ENCODE data around the gene VPS9D1. TPM values are rescaled to one million over a fixed set of nuclear protein-coding genes. Genes with fewer than 3 reads are reported as not detected.

Gene VPS9D1
- total and polyA plus RNA-seq, 10 of the 15 experiments (the other 5 are each of a cell fraction or from before 2014, with no cell fraction given), result 0.65 to 4.2 (median 1.1) TPM

DNA sequence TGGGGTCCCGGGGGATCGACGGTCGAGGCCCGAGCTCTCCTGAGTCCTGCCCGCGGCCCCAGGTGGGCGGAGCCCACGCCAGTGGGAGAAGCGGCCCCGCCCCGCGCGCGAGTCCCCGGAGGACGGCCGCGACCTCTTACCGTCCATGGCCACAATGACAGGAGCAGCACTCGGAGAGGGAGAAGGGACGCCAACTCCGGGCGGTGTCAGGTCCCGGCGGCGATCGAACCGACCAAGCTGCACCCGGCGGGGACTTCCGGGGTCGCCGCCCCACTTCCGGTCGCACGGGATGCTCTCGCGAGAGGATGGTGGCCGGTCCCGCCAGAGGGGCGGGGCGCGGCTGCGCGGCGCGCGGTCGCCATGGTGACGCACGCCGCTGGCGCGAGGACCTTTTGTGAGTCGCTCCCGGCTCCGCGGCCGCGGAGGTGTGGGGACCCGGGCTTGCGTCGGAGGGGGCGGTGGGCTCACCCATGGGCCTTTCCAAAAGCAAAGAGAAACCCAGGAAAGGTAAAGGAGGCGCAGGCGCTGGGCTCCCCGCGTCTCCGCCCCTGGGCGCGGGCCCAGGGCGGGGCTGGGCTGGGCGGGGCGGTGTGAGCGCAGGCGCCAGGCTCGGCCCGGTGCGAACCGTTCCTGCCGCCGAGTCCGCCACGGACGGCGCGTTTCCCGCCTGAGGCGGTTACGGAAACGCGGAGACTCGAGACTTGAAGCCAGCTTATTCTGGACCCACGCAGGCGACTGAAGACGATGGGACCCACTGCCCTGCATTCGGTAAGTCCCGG lies 63.1 kb downstream of the VPS9D1 start, which contains the start of the genes CHMP1A and SPATA33 (continued):
- TF ChIP-seq, protein P1, sequence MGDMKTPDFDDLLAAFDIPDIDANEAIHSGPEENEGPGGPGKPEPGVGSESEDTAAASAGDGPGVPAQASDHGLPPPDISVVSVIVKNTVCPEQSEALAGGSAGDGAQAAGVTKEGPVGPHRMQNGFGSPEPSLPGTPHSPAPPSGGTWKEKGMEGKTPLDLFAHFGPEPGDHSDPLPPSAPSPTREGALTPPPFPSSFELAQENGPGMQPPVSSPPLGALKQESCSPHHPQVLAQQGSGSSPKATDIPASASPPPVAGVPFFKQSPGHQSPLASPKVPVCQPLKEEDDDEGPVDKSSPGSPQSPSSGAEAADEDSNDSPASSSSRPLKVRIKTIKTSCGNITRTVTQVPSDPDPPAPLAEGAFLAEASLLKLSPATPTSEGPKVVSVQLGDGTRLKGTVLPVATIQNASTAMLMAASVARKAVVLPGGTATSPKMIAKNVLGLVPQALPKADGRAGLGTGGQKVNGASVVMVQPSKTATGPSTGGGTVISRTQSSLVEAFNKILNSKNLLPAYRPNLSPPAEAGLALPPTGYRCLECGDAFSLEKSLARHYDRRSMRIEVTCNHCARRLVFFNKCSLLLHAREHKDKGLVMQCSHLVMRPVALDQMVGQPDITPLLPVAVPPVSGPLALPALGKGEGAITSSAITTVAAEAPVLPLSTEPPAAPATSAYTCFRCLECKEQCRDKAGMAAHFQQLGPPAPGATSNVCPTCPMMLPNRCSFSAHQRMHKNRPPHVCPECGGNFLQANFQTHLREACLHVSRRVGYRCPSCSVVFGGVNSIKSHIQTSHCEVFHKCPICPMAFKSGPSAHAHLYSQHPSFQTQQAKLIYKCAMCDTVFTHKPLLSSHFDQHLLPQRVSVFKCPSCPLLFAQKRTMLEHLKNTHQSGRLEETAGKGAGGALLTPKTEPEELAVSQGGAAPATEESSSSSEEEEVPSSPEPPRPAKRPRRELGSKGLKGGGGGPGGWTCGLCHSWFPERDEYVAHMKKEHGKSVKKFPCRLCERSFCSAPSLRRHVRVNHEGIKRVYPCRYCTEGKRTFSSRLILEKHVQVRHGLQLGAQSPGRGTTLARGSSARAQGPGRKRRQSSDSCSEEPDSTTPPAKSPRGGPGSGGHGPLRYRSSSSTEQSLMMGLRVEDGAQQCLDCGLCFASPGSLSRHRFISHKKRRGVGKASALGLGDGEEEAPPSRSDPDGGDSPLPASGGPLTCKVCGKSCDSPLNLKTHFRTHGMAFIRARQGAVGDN (IDR thresholded peaks at IDR 0.05), result 0 out of 2 replicates have a peak, but pooled peaks have one; percentile 34
- TF ChIP-seq, protein P2, sequence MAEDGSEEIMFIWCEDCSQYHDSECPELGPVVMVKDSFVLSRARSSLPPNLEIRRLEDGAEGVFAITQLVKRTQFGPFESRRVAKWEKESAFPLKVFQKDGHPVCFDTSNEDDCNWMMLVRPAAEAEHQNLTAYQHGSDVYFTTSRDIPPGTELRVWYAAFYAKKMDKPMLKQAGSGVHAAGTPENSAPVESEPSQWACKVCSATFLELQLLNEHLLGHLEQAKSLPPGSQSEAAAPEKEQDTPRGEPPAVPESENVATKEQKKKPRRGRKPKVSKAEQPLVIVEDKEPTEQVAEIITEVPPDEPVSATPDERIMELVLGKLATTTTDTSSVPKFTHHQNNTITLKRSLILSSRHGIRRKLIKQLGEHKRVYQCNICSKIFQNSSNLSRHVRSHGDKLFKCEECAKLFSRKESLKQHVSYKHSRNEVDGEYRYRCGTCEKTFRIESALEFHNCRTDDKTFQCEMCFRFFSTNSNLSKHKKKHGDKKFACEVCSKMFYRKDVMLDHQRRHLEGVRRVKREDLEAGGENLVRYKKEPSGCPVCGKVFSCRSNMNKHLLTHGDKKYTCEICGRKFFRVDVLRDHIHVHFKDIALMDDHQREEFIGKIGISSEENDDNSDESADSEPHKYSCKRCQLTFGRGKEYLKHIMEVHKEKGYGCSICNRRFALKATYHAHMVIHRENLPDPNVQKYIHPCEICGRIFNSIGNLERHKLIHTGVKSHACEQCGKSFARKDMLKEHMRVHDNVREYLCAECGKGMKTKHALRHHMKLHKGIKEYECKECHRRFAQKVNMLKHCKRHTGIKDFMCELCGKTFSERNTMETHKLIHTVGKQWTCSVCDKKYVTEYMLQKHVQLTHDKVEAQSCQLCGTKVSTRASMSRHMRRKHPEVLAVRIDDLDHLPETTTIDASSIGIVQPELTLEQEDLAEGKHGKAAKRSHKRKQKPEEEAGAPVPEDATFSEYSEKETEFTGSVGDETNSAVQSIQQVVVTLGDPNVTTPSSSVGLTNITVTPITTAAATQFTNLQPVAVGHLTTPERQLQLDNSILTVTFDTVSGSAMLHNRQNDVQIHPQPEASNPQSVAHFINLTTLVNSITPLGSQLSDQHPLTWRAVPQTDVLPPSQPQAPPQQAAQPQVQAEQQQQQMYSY (CRISPR knock-in tag; IDR thresholded peaks at IDR 0.05), result no peak
- peak; percentile 98 for TF ChIP-seq CHD2 (IDR thresholded peaks at IDR 0.05; ENCODE audit: borderline replicate concordance, low read depth, low read length)
- peak; percentile 83; the same call in 1 of the 2 replicates for TF ChIP-seq TAF1 (IDR thresholded peaks at IDR 0.05; ENCODE audit: borderline replicate concordance, low read depth, low read length)
- TF ChIP-seq TCF12 (IDR thresholded peaks at IDR 0.05; ENCODE audit: low read depth, low read length), result 0 out of 2 replicates have a peak, but pooled peaks have one; percentile 19

Other genes starting within 250 kb of the VPS9D1 start
Only the 7 nearest of the 16 such genes appear.
- gene DPEP1, start 107.3 kb downstream of the VPS9D1 start, total RNA-seq (2014; rRNA removed), result not detected in 2 replicates
- gene DPEP1, start 107.3 kb downstream of the VPS9D1 start, total RNA-seq (2014; rRNA removed; fragmentation: Illumina TruSeq; extraction: Trizol), result not detected in 2 replicates
- gene DPEP1, start 107.3 kb downstream of the VPS9D1 start, total RNA-seq (2021), result not detected in 2 replicates
- not detected in 2 replicates for gene DPEP1, start 107.3 kb downstream of the VPS9D1 start, polyA plus RNA-seq (2011; rRNA removed)
- not detected in 2 replicates for gene DPEP1, start 107.3 kb downstream of the VPS9D1 start, polyA plus RNA-seq (2014; fragmentation: Illumina TruSeq; extraction: Trizol)
- gene DPEP1, start 107.3 kb downstream of the VPS9D1 start, polyA plus RNA-seq (2014; fragmentation: Nextera tagmentation; extraction: Ambion mirVana), result not detected
- gene DPEP1, start 107.3 kb downstream of the VPS9D1 start, polyA plus RNA-seq (2014; rRNA removed), result not detected in 2 replicates
- not detected for gene DPEP1, start 107.3 kb downstream of the VPS9D1 start, polyA plus RNA-seq (2016; fragmentation: Nextera tagmentation; extraction: Ambion mirVana)
- 59.0 and 67.8 TPM in 2 replicates for gene CHMP1A, start 63.2 kb downstream of the VPS9D1 start, total RNA-seq (2014; rRNA removed)
- gene CHMP1A, start 63.2 kb downstream of the VPS9D1 start, total RNA-seq (2014; rRNA removed; fragmentation: Illumina TruSeq; extraction: Trizol), result 36.3 and 41.5 TPM in 2 replicates
- gene CHMP1A, start 63.2 kb downstream of the VPS9D1 start, total RNA-seq (2021), result 81.4 and 85.3 TPM in 2 replicates
- 20.7 and 41.0 TPM in 2 replicates for gene CHMP1A, start 63.2 kb downstream of the VPS9D1 start, polyA plus RNA-seq (2011; rRNA removed)
- 12.3 and 36.2 TPM in 2 replicates for gene CHMP1A, start 63.2 kb downstream of the VPS9D1 start, polyA plus RNA-seq (2014; fragmentation: Illumina TruSeq; extraction: Trizol)
- gene CHMP1A, start 63.2 kb downstream of the VPS9D1 start, polyA plus RNA-seq (2014; fragmentation: Nextera tagmentation; extraction: Ambion mirVana), result 1 to 10 TPM; 1.0 to 3.8 TPM
- 82.8 and 97.4 TPM in 2 replicates for gene CHMP1A, start 63.2 kb downstream of the VPS9D1 start, polyA plus RNA-seq (2014; rRNA removed)
- 10 to 100 TPM; 81.2 to 86.7 TPM for gene CHMP1A, start 63.2 kb downstream of the VPS9D1 start, polyA plus RNA-seq (2016; fragmentation: Nextera tagmentation; extraction: Ambion mirVana)
- 5.1 and 6.9 TPM in 2 replicates for gene SPATA33, start 63.1 kb downstream of the VPS9D1 start, total RNA-seq (2014; rRNA removed)
- 5.6 and 7.1 TPM in 2 replicates for gene SPATA33, start 63.1 kb downstream of the VPS9D1 start, total RNA-seq (2014; rRNA removed; fragmentation: Illumina TruSeq; extraction: Trizol)
- gene SPATA33, start 63.1 kb downstream of the VPS9D1 start, total RNA-seq (2021), result 11.1 and 12.1 TPM in 2 replicates
- gene SPATA33, start 63.1 kb downstream of the VPS9D1 start, polyA plus RNA-seq (2011; rRNA removed), result 2.4 and 3.4 TPM in 2 replicates
- gene SPATA33, start 63.1 kb downstream of the VPS9D1 start, polyA plus RNA-seq (2014; fragmentation: Illumina TruSeq; extraction: Trizol), result 4.9 and 8.3 TPM in 2 replicates
- gene SPATA33, start 63.1 kb downstream of the VPS9D1 start, polyA plus RNA-seq (2014; fragmentation: Nextera tagmentation; extraction: Ambion mirVana), result 1 to 10 TPM; 1.1 to 2.9 TPM
- gene SPATA33, start 63.1 kb downstream of the VPS9D1 start, polyA plus RNA-seq (2014; rRNA removed), result 8.1 and 10.9 TPM in 2 replicates
- gene SPATA33, start 63.1 kb downstream of the VPS9D1 start, polyA plus RNA-seq (2016; fragmentation: Nextera tagmentation; extraction: Ambion mirVana), result 10 to 100 TPM; 15.7 to 15.8 TPM
- gene CDK10, start 34.2 kb downstream of the VPS9D1 start, total RNA-seq (2014; rRNA removed), result 31.8 and 41.9 TPM in 2 replicates
- 20.8 and 23.5 TPM in 2 replicates for gene CDK10, start 34.2 kb downstream of the VPS9D1 start, total RNA-seq (2014; rRNA removed; fragmentation: Illumina TruSeq; extraction: Trizol)
- 45.3 and 58.7 TPM in 2 replicates for gene CDK10, start 34.2 kb downstream of the VPS9D1 start, total RNA-seq (2021)
- gene CDK10, start 34.2 kb downstream of the VPS9D1 start, polyA plus RNA-seq (2011; rRNA removed), result 22.1 and 30.1 TPM in 2 replicates
- 12.1 and 26.5 TPM in 2 replicates for gene CDK10, start 34.2 kb downstream of the VPS9D1 start, polyA plus RNA-seq (2014; fragmentation: Illumina TruSeq; extraction: Trizol)
- gene CDK10, start 34.2 kb downstream of the VPS9D1 start, polyA plus RNA-seq (2014; fragmentation: Nextera tagmentation; extraction: Ambion mirVana), result 1 to 10 TPM; 1.5 to 2.5 TPM
- 56.8 and 58.6 TPM in 2 replicates for gene CDK10, start 34.2 kb downstream of the VPS9D1 start, polyA plus RNA-seq (2014; rRNA removed)
- gene CDK10, start 34.2 kb downstream of the VPS9D1 start, polyA plus RNA-seq (2016; fragmentation: Nextera tagmentation; extraction: Ambion mirVana), result 10 to 100 TPM; 54.1 to 55.6 TPM
- gene SPATA2L, start 19.2 kb downstream of the VPS9D1 start, total RNA-seq (2014; rRNA removed), result 4.9 and 6.9 TPM in 2 replicates
- gene SPATA2L, start 19.2 kb downstream of the VPS9D1 start, total RNA-seq (2014; rRNA removed; fragmentation: Illumina TruSeq; extraction: Trizol), result 0.78 and 1.0 TPM in 2 replicates
- gene SPATA2L, start 19.2 kb downstream of the VPS9D1 start, total RNA-seq (2021), result 6.9 and 7.8 TPM in 2 replicates
- 1.2 and 2.3 TPM in 2 replicates for gene SPATA2L, start 19.2 kb downstream of the VPS9D1 start, polyA plus RNA-seq (2011; rRNA removed)
- 0.24 TPM in 1 of 2 replicates, not detected in the other for gene SPATA2L, start 19.2 kb downstream of the VPS9D1 start, polyA plus RNA-seq (2014; fragmentation: Illumina TruSeq; extraction: Trizol)
- under 1 TPM in 1 of 2 experiments, not detected in 1; 0.20 TPM for gene SPATA2L, start 19.2 kb downstream of the VPS9D1 start, polyA plus RNA-seq (2014; fragmentation: Nextera tagmentation; extraction: Ambion mirVana)
- 4.7 and 6.0 TPM in 2 replicates for gene SPATA2L, start 19.2 kb downstream of the VPS9D1 start, polyA plus RNA-seq (2014; rRNA removed)
- 1 to 10 TPM; 3.9 to 5.9 TPM for gene SPATA2L, start 19.2 kb downstream of the VPS9D1 start, polyA plus RNA-seq (2016; fragmentation: Nextera tagmentation; extraction: Ambion mirVana)
- 14.2 and 15.5 TPM in 2 replicates for gene ZNF276, start 639 bp upstream of the VPS9D1 start, total RNA-seq (2014; rRNA removed)
- 6.8 and 11.6 TPM in 2 replicates for gene ZNF276, start 639 bp upstream of the VPS9D1 start, total RNA-seq (2014; rRNA removed; fragmentation: Illumina TruSeq; extraction: Trizol)
- 18.5 and 22.3 TPM in 2 replicates for gene ZNF276, start 639 bp upstream of the VPS9D1 start, total RNA-seq (2021)
- gene ZNF276, start 639 bp upstream of the VPS9D1 start, polyA plus RNA-seq (2011; rRNA removed), result 6.0 and 9.4 TPM in 2 replicates
- gene ZNF276, start 639 bp upstream of the VPS9D1 start, polyA plus RNA-seq (2014; fragmentation: Illumina TruSeq; extraction: Trizol), result 5.9 and 10.3 TPM in 2 replicates
- gene ZNF276, start 639 bp upstream of the VPS9D1 start, polyA plus RNA-seq (2014; fragmentation: Nextera tagmentation; extraction: Ambion mirVana), result under 1 TPM; 0.27 to 0.93 TPM
- 22.7 and 27.1 TPM in 2 replicates for gene ZNF276, start 639 bp upstream of the VPS9D1 start, polyA plus RNA-seq (2014; rRNA removed)
- 1 to 10 TPM; 8.0 TPM for gene ZNF276, start 639 bp upstream of the VPS9D1 start, polyA plus RNA-seq (2016; fragmentation: Nextera tagmentation; extraction: Ambion mirVana)
- 46.8 and 57.7 TPM in 2 replicates for gene FANCA, start 95.7 kb upstream of the VPS9D1 start, total RNA-seq (2014; rRNA removed)
- 32.0 and 32.1 TPM in 2 replicates for gene FANCA, start 95.7 kb upstream of the VPS9D1 start, total RNA-seq (2014; rRNA removed; fragmentation: Illumina TruSeq; extraction: Trizol)
- gene FANCA, start 95.7 kb upstream of the VPS9D1 start, total RNA-seq (2021), result 64.3 and 84.5 TPM in 2 replicates
- gene FANCA, start 95.7 kb upstream of the VPS9D1 start, polyA plus RNA-seq (2011; rRNA removed), result 35.5 and 57.6 TPM in 2 replicates
- 30.6 and 54.3 TPM in 2 replicates for gene FANCA, start 95.7 kb upstream of the VPS9D1 start, polyA plus RNA-seq (2014; fragmentation: Illumina TruSeq; extraction: Trizol)
- gene FANCA, start 95.7 kb upstream of the VPS9D1 start, polyA plus RNA-seq (2014; fragmentation: Nextera tagmentation; extraction: Ambion mirVana), result 1 to 10 TPM; 4.7 to 6.9 TPM
- gene FANCA, start 95.7 kb upstream of the VPS9D1 start, polyA plus RNA-seq (2014; rRNA removed), result 79.6 and 95.9 TPM in 2 replicates
- gene FANCA, start 95.7 kb upstream of the VPS9D1 start, polyA plus RNA-seq (2016; fragmentation: Nextera tagmentation; extraction: Ambion mirVana), result 10 to 100 TPM; 50.4 to 53.4 TPM

Measured in GM12878 (cell line).